Measurements from ENCODE around the gene CGB8.
"Not testable (repeated sequence)": the region's sequence is repeated elsewhere in the genome, so short reads cannot be mapped to it uniquely, and the experiment has no call there.

The CGB8 gene

GRCh38 chr19:49064768-49065611 is 16.1 kb upstream of the CGB8 start, which contains the start of gene NTF4:
NTF4 (minus strand) TSS chr19:49064818; CDS start chr19:49061997, 2,821 bp downstream.
- DNase-seq, result no peak

- no peak for DNase-seq
These were observed 15.2 kb upstream of the CGB8 start for GRCh38 chr19:49064029-49064629.

GRCh38 chr19:49061445-49061844 is 12.5 kb upstream of the CGB8 start:
- DNase-seq, result no peak

GRCh38 chr19:49061000-49061399 is 12.1 kb upstream of the CGB8 start:
- DNase-seq, result no peak

- DNase-seq, result no peak
These were observed 10.1 kb upstream of the CGB8 start for GRCh38 chr19:49059053-49059452.

GRCh38 chr19:49058562-49058961 is 9.7 kb upstream of the CGB8 start:
- peak in 2 of 4 experiments; percentile 15 to 19 for DNase-seq

- DNase-seq, result peak; percentile 36 to 71 (median 55)
These were observed 8.8 kb upstream of the CGB8 start, which contains the start of gene CGB7 for GRCh38 chr19:49057636-49058234. CGB7 (minus strand) TSS chr19:49057749; CDS start chr19:49055375, 2,374 bp downstream.

GRCh38 chr19:49056902-49057596 is 8.1 kb upstream of the CGB8 start:
- DNase-seq, result not testable (repeated sequence)

- peak; percentile 43 to 80 (median 60) for DNase-seq
These were observed 7.4 kb upstream of the CGB8 start for GRCh38 chr19:49056101-49056901.

GRCh38 chr19:49050376-49051033 is 1.6 kb upstream of the CGB8 start:
- DNase-seq, result not testable (repeated sequence)

GRCh38 chr19:49049834-49050233 is 923 bp upstream of the CGB8 start:
- not testable (repeated sequence) for DNase-seq

- not testable (repeated sequence) for DNase-seq
These were observed 5.4 kb downstream of the CGB8 start, which contains the start of gene CGB5 for GRCh38 chr19:49043548-49043947. CGB5 (plus strand) TSS chr19:49043848; CDS start chr19:49044210, 362 bp downstream.

- not testable (repeated sequence) for DNase-seq
These were observed 6.2 kb downstream of the CGB8 start for GRCh38 chr19:49042666-49043065.

GRCh38 chr19:49042177-49042576 is 6.7 kb downstream of the CGB8 start:
- DNase-seq, result no peak

- not testable (repeated sequence) for DNase-seq
These were observed 9.2 kb downstream of the CGB8 start for GRCh38 chr19:49039736-49040135.

GRCh38 chr19:49038557-49039276 is 10.2 kb downstream of the CGB8 start:
- not testable (repeated sequence) for DNase-seq

- DNase-seq, result not testable (repeated sequence)
These were observed 10.8 kb downstream of the CGB8 start for GRCh38 chr19:49038111-49038510.

- peak in 2 of 4 experiments; percentile 45 to 48 for DNase-seq
These were observed 12.1 kb downstream of the CGB8 start, which contains the start of gene CGB1 for GRCh38 chr19:49036815-49037214. CGB1 (minus strand) TSS chr19:49036895; CDS start chr19:49036711, 184 bp downstream.

GRCh38 chr19:49031642-49032301 is 17.1 kb downstream of the CGB8 start, which contains the start of gene CGB2:
CGB2 (plus strand) TSS chr19:49031890; CDS start chr19:49032096, 206 bp downstream.
- peak; percentile 20 to 38 (median 30) for DNase-seq
